MM.1S (cell line): Measurements from ENCODE around the gene PGAM2.

Experiments
- DNase-seq: peaks from one replicate; pipeline ENCODE4 v3.0.0-alpha.2; 2015
- H2AFZ ChIP-seq: fragments of 300-600 bp; sonication (generic); 2 replicates; pipeline ENCODE4 v1.6.0; 2016; ENCODE audit warnings: antibody characterized with exemption, low read length
- H3F3A ChIP-seq: fragments of 300-600 bp; sonication (generic); 2 replicates; pipeline ENCODE4 v1.6.1; 2016; ENCODE audit warnings: mild to moderate bottlenecking, antibody characterized with exemption, low read length, moderate library complexity, mixed read lengths; ENCODE audit not compliant: insufficient read depth
- H3K27ac ChIP-seq: fragments of 300-600 bp; sonication (generic); 2 replicates; pipeline ENCODE4 v1.5.1; 2016; ENCODE audit warnings: mild to moderate bottlenecking, low read length
- H3K27me3 ChIP-seq: fragments of 300-600 bp; sonication (generic); replicated peaks from 2 replicates; pipeline ENCODE4 v1.6.0; 2016; ENCODE audit warnings: low read length; ENCODE audit not compliant: insufficient read depth
- H3K36me3 ChIP-seq: fragments of 300-600 bp; sonication (generic); replicated peaks from 2 replicates; pipeline ENCODE4 v1.6.1; 2016; ENCODE audit warnings: mild to moderate bottlenecking, low read length, mixed read lengths; ENCODE audit not compliant: insufficient read depth
- H3K4me1 ChIP-seq: fragments of 300-600 bp; sonication (generic); 2 replicates; pipeline ENCODE4 v1.6.1; 2016; ENCODE audit warnings: low read length, mixed read lengths
- H3K4me2 ChIP-seq: fragments of 300-600 bp; sonication (generic); 2 replicates; pipeline ENCODE4 v1.6.0; 2016; ENCODE audit warnings: low read depth, low read length
- H3K4me3 ChIP-seq: fragments of 300-600 bp; sonication (generic); 2 replicates; pipeline ENCODE4 v1.5.1; 2016; ENCODE audit warnings: low read length, mixed read lengths
- H3K79me2 ChIP-seq: fragments of 300-600 bp; sonication (generic); 2 replicates; pipeline ENCODE4 v1.6.1; 2016; ENCODE audit warnings: mixed run types, low read length, mixed read lengths
- H3K9ac ChIP-seq: fragments of 300-600 bp; sonication (generic); 2 replicates; pipeline ENCODE4 v1.6.1; 2016; ENCODE audit warnings: low read length, mixed read lengths
- H3K9me2 ChIP-seq: fragments of 300-600 bp; sonication (generic); replicated peaks from 2 replicates; pipeline ENCODE4 v1.6.1; 2016; ENCODE audit warnings: mild to moderate bottlenecking, low read length, mixed read lengths; ENCODE audit not compliant: insufficient read depth
- H3K9me3 ChIP-seq: fragments of 300-600 bp; sonication (generic); replicated peaks from 2 replicates; pipeline ENCODE4 v1.6.1; 2016; ENCODE audit warnings: mild to moderate bottlenecking, low read length, mixed read lengths; ENCODE audit not compliant: insufficient read depth
- H4K20me1 ChIP-seq: fragments of 300-600 bp; sonication (generic); 2 replicates; pipeline ENCODE4 v1.6.1; 2016; ENCODE audit warnings: mild to moderate bottlenecking, low read length, moderate library complexity, mixed read lengths; ENCODE audit not compliant: insufficient read depth
- EZH2 ChIP-seq: fragments of 300-600 bp; sonication (generic); optimal IDR thresholded peaks from 2 replicates; pipeline ENCODE3; 2017; ENCODE audit warnings: low read depth, mild to moderate bottlenecking, antibody characterized with exemption, low read length, mixed read lengths
- EZH2phosphoT487 ChIP-seq: fragments of 300-600 bp; sonication (generic); IDR thresholded peaks from 2 replicates; pipeline ENCODE4 v1.6.1; 2018; ENCODE audit warnings: antibody characterized with exemption, low read length
- TF ChIP-seq, protein P1 (sequence below): fragments of 300-600 bp; sonication (generic); IDR thresholded peaks from 2 replicates; pipeline ENCODE4 v1.5.1; 2016; ENCODE audit warnings: antibody characterized with exemption, low read length, mixed read lengths

PGAM2 gene

DNA sequence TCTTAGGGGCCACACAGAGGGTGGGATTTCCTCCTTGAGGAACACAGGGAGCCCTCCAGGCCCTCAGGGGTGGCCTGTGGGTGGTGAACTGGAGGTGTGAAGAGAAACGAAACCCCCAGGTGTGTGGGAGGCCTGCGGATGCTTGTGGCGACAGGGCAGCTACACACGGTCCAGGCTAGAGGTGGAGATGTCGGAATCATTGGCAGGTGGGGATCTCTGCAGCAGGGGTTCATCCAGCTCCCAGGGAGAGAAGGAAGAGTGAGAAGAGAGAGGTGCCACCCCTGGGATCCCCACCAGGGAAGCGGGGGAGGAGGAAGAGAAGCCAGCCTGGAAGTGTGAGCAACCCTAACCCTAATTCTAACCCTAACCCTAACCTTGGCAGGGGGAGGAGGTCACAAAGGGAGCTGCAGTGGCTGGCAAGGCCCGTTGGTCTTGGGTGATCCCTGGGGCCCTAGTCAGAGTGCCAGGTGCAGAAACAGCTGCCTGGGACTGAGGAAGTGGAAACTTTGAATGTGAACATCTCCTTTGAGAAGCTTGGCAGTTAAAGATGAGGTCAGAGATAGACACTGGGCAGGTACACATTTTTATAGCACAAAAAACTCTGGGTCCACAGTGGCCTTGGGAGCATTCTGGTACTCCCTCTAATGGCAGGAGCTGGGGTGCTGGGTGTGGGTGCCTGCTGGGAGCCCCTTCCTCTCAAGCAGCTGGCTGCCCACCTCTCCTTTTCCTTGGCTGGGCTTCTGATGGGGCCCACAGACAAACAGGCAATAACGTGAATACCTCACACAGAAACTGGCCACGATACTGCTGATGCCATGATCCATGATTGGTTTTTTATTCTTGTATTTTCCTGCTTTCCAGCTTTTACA is 31.9 kb upstream of the PGAM2 start:
- peak; percentile 80 for DNase-seq
- Histone ChIP-seq H3K9ac (peak overlapping the region; percentile 51), H3K9me2 (no peaks in the 10 kb centered on the region), H2AFZ (peak overlapping the region; percentile 67), H3K4me1 (peaks cover 27% of the 10 kb centered on the region), H4K20me1 (no peaks in the 10 kb centered on the region), H3K27ac (peak overlapping the region; percentile 93), H3K4me3 (no peak overlapping the region), H3K27me3 (no peaks in the 10 kb centered on the region), H3F3A (peaks cover 11% of the 10 kb centered on the region), H3K9me3 (no peaks in the 10 kb centered on the region), H3K79me2 (no peaks in the 10 kb centered on the region), H3K4me2 (peak overlapping the region; percentile 31; the same call in 1 of the 2 replicates), H3K36me3 (no peaks in the 10 kb centered on the region)
- TF ChIP-seq, protein P1, sequence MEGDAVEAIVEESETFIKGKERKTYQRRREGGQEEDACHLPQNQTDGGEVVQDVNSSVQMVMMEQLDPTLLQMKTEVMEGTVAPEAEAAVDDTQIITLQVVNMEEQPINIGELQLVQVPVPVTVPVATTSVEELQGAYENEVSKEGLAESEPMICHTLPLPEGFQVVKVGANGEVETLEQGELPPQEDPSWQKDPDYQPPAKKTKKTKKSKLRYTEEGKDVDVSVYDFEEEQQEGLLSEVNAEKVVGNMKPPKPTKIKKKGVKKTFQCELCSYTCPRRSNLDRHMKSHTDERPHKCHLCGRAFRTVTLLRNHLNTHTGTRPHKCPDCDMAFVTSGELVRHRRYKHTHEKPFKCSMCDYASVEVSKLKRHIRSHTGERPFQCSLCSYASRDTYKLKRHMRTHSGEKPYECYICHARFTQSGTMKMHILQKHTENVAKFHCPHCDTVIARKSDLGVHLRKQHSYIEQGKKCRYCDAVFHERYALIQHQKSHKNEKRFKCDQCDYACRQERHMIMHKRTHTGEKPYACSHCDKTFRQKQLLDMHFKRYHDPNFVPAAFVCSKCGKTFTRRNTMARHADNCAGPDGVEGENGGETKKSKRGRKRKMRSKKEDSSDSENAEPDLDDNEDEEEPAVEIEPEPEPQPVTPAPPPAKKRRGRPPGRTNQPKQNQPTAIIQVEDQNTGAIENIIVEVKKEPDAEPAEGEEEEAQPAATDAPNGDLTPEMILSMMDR = no peak
- TF ChIP-seq EZH2phosphoT487 = no peak

DNA sequence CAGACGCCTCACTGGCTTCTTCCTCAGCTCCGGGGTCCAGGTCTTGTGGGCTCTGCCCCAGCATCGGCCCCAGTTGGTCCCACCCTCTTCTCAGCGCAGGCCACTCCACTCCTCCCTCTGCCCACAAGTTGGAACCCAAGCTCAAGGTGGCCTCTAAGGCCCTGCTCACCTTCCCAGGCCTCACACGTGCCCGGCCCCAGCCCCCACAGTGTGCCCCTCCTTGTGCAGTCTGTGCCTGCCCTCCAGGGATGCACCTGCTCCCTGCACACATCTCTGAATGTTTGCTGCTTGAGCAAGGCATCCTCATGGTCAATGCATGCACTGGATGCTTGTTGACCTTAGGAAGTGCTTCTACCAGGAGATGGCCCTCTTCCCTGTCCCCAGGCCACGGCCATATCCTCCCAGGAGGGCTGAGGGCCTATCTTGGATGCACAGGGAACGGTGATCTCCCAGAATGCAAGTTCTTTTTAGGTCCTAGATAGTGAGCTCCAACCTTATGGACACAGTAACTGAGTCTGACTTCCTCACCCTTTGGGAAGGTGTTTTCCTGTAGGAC is 31.0 kb upstream of the PGAM2 start:
- Histone ChIP-seq H3K27ac (peak overlapping the region; percentile 93; the same call in 1 of the 2 replicates), H3K4me2 (no peak overlapping the region), H3K9me2 (no peaks in the 10 kb centered on the region), H3F3A (peaks cover 11% of the 10 kb centered on the region), H3K9me3 (no peaks in the 10 kb centered on the region), H3K27me3 (no peaks in the 10 kb centered on the region), H4K20me1 (no peaks in the 10 kb centered on the region), H2AFZ (no peak overlapping the region; the same call in 1 of the 2 replicates), H3K79me2 (no peaks in the 10 kb centered on the region), H3K9ac (no peak overlapping the region), H3K36me3 (no peaks in the 10 kb centered on the region), H3K4me3 (no peak overlapping the region), H3K4me1 (peaks cover 27% of the 10 kb centered on the region)
- TF ChIP-seq EZH2 (no peak), EZH2phosphoT487 (no peak)
- TF ChIP-seq, protein P1 = no peak
- DNase-seq = no peak

DNA sequence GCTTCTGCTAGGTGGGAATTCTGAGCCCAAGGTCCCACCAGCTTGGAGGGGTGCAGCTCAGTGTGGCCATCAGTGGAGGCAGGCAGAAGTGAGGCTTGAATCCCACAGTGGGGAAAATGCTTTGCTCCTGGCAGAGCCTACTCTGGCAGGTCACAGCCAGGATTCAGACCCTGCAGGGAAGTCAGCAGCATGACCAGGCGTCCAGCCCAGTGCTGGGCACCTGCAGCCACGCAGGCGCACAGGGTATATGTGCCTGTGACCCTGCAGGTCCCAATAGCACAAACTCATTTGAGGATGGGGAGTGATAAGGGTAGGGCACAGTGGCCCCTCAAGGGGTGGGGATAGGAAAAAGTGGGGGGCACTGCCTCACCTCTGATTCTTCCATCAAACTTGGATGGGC is 30.4 kb upstream of the PGAM2 start:
- no peaks in the 10 kb centered on the region for H3K9me3 ChIP-seq
- H3K27ac ChIP-seq = no peak overlapping the region
- H3K9me2 ChIP-seq = no peaks in the 10 kb centered on the region
- H3K4me2 ChIP-seq = no peak overlapping the region
- no peak overlapping the region for H3K4me3 ChIP-seq
- H2AFZ ChIP-seq = no peak overlapping the region
- H3K4me1 ChIP-seq = peaks cover 27% of the 10 kb centered on the region
- peaks cover 11% of the 10 kb centered on the region for H3F3A ChIP-seq
- DNase-seq = no peak
- H3K36me3 ChIP-seq = no peaks in the 10 kb centered on the region
- H3K79me2 ChIP-seq = no peaks in the 10 kb centered on the region
- H3K27me3 ChIP-seq = no peaks in the 10 kb centered on the region
- no peaks in the 10 kb centered on the region for H4K20me1 ChIP-seq
- TF ChIP-seq EZH2phosphoT487 = no peak
- TF ChIP-seq EZH2 = no peak
- TF ChIP-seq, protein P1 = no peak
- H3K9ac ChIP-seq = no peak overlapping the region
